GM21423 (cell line): ENCODE results near the gene NUTM2B.
"Not testable (repeated sequence)": the region's sequence is repeated elsewhere in the genome, so short reads cannot be mapped to it uniquely, and the experiment has no call there.

Source experiments
- ATAC-seq: cut with Tn5 transposase; IDR thresholded peaks from one replicate; pipeline ENCODE4 v1.9.1; 2021; ENCODE audit warnings: mild to moderate bottlenecking, moderate library complexity; ENCODE audit not compliant: unreplicated experiment

NUTM2B gene

DNA sequence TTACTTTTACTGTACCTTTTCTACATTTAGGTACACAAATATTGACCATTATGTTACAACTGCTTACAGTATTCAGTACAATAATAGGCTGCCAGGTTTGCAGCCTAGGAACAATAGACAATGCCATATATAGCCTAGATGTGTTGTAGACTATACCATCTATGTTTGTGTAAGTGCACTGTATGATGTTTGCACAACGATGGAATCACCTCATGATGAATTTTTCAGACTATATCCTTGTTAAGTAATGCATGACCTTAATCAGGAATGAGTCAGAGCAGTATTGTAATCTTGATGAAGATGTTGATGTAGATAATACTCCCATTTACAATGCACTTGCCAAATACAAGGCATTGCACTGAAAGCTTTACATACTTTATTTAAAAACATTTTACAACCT lies 23.6 kb downstream of the NUTM2B start:
- not testable (repeated sequence) for ATAC-seq

GRCh38 chr10:79744844-79745243 lies 41.8 kb downstream of the NUTM2B start:
- not testable (repeated sequence) for ATAC-seq

DNA sequence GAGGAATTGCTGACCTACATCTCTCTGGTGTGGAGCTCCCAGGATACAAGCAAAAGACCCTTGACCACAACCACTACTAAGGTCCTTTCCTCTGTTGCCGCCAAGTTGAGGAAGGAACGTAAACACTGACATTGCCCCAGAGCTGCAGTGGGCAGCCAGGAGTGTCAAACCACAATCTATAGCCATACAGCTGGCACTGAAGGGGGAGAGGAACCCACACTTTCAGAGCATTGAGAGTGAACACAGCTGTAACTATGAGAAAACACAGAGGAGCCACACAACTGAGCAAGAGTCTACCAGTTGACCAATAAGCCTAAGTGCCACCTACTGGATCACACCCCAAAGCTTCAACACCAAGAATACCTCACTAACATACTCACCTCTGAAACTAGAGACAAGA lies 45.5 kb downstream of the NUTM2B start:
- peak; percentile 63 for ATAC-seq

DNA sequence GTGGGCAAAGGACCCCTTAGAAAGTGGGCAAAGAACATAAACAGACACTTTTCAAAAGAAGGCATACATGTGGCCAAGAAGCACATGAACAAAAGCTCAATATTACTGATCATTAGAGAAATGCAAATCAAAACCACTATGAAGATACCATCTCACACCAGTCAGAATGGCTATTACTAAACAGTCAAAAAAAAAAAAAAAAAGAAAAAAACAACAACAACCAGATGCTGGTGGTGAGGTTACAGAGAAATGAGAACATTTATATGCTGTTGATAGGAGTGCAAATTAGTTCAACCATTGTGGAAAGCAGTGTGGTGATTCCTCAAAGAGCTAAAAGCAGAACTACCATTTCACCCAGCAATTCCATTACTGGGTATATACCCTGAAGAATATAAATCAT lies 50.6 kb downstream of the NUTM2B start:
- ATAC-seq = not testable (repeated sequence)

- not testable (repeated sequence) for ATAC-seq
Measured at GRCh38 chr10:79758297-79758993, 55.4 kb downstream of the NUTM2B start.
